Spleen (tissue), 11 donors: ENCODE data around the gene EVL. TPM values are rescaled to one million over a fixed set of nuclear protein-coding genes. Genes with fewer than 3 reads are reported as not detected.

Experiments
- DNase-seq: peaks from one replicate; pipeline ENCODE4 v3.0.0-alpha.2; 2020
- H3K27ac ChIP-seq, 8 donors: fragments of 200-600 bp; sonication (generic) in 7 of 8; 1 replicate in 4 of 8; 2 replicates in 4 of 8; pipeline versions ENCODE4 v1.5.0 to v1.8.0; 2016 to 2021; ENCODE audit warnings: inconsistent platforms in 4 of 8, mild to moderate bottlenecking in 4 of 8, moderate library complexity in 1 of 8
- H3K27me3 ChIP-seq, 7 donors: fragments of 200-600 bp; sonication (generic) in 6 of 7; replicated peaks in 1 of 7; 1 replicate in 4 of 7; 2 replicates in 3 of 7; pipeline versions ENCODE4 v1.5.0 to v1.8.0; 2016 to 2021; ENCODE audit warnings: inconsistent platforms in 3 of 7, mild to moderate bottlenecking in 1 of 7
- H3K36me3 ChIP-seq, 6 donors: fragments of 200-600 bp; sonication (generic) in 5 of 6; 1 replicate in 4 of 6; 2 replicates in 2 of 6; pipeline versions ENCODE4 v1.5.0 to v1.8.0; 2016 to 2021; ENCODE audit warnings: inconsistent platforms in 2 of 6
- H3K4me1 ChIP-seq, 6 donors: fragments of 200-600 bp; sonication (generic) in 5 of 6; 1 replicate in 3 of 6; 2 replicates in 3 of 6; pipeline versions ENCODE4 v1.5.0 to v1.8.0; 2016 to 2021; ENCODE audit warnings: inconsistent platforms in 3 of 6
- H3K4me3 ChIP-seq, 8 donors: fragments of 200-600 bp; sonication (generic) in 7 of 8; 1 replicate in 4 of 8; 2 replicates in 4 of 8; pipeline versions ENCODE4 v1.5.0 to v1.8.0; 2016 to 2021; ENCODE audit warnings: inconsistent platforms in 4 of 8, mild to moderate bottlenecking in 4 of 8, moderate library complexity in 2 of 8
- H3K9me3 ChIP-seq, 8 donors: fragments of 200-600 bp; sonication (generic) in 7 of 8; 1 replicate in 4 of 8; 2 replicates in 4 of 8; pipeline versions ENCODE4 v1.5.0 to v1.8.0; 2016 to 2021; ENCODE audit warnings: inconsistent platforms in 4 of 8
- POLR2A ChIP-seq, 3 donors: fragments of 450-650 bp; IDR thresholded peaks; one replicate each; pipeline ENCODE4 v1.5.1; 2017; ENCODE audit warnings: antibody characterized with exemption in 3 of 3, mild to moderate bottlenecking in 1 of 3
- POLR2AphosphoS5 ChIP-seq, 3 donors: sonication (generic); formaldehyde crosslinking; IDR thresholded peaks; one replicate each; pipeline ENCODE4 v1.5.1; 2017; ENCODE audit warnings: antibody characterized with exemption in 3 of 3
- WGBS, 5 donors: extraction: QIAGEN DNeasy Blood & Tissue Kit in 3 of 5; methylation state at CpG; one replicate each; pipeline versions ENCODE4 v1.1.5 to v1.1.7; 2013 to 2018; 5-methylcytosine and 5-hydroxymethylcytosine counted together
- intact Hi-C: fragments of 100-400 bp; cut with DNase I; formaldehyde crosslinking; loops from one replicate; pipeline ENCODE4 v1.15.0; 2023; ENCODE audit warnings: low total_unique reads
- polyA plus RNA-seq, 3 donors: library from polyadenylated mRNA; stranded (reverse); fragments of 200-250 nt; gene quantifications; one replicate each; pipeline ENCODE4 v1.2.1, GENCODE V29; 2013
- total RNA-seq, 7 donors: library from RNA; depleted of rRNA in 3 of 7; stranded (reverse); fragments of >200 nt in 3 of 7; fragmentation: NEBNext Ultra II Directional in 4 of 7; extraction: Animal tissue kit (Norgen Biotek cat#: 25700) in 4 of 7; gene quantifications; one replicate each; pipeline versions ENCODE4 v1.1.0 to v1.2.1, GENCODE V29; 2016 to 2021
- TF ChIP-seq, protein P1 (sequence below), 11 experiments: fragments of 200-600 bp in 7 of 11; fragments of 450-650 bp in 4 of 11; sonication (generic) in 4 of 11; IDR thresholded peaks in 8 of 11; conservative IDR thresholded peaks in 3 of 11; 1 replicate in 7 of 11; 2 replicates in 4 of 11; pipeline versions ENCODE4 v1.4.0 to v1.8.0; 2016 to 2021; ENCODE audit warnings: antibody characterized with exemption in 11 of 11, inconsistent platforms in 4 of 11, mild to moderate bottlenecking in 1 of 11
- donor health status: healthy with polysubstance abuse.
- donor health status: DM: no; HTN: no; CAD: no; lungs with moderate emphysema.
- donor health status: DM: no; HTN: no; CAD: no.
- donor health status: Bipolar disorder and iron deficiency.
- donor health status: healthy.
- donor health status: DM: no; HTN: no; CAD: no.
- donor health status: DM: yes; HTN: yes; CAD: no.

EVL gene
- total and polyA plus RNA-seq, 10 donors, result 169 to 336 (median 271) TPM

DNA sequence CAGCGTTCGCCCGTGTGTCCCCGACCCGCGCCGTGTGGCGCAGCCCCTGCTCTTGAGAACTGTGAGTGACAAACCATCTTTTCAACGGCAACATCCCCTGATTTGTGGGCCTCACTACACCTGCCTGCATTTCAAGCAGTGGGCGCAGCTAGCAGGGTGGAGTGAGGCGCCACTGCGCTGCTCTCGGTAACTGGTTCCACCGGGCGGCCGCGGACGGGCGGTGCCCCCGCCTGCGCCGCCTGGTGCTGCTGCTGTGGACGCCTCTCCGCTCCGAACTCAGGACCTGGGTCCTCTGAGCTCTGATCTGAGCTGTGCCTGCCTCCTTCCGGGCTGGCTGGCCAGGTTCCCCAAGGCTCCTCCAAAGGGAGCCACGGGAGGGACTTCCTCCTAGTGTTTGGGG is 100.2 kb downstream of the EVL start:
- intact Hi-C loops, result no loop called here
- no peak for DNase-seq
- Histone ChIP-seq H3K4me1 (peaks cover 0 to 24% (median 12%) of the 10 kb centered on the region in 6 donors), H3K27me3 (peaks cover 0 to 17% (median under 1%) of the 10 kb centered on the region in 7 donors), H3K36me3 (no peaks in the 10 kb centered on the region), H3K4me3 (no peak overlapping the region), H3K9me3 (no peaks in the 10 kb centered on the region), H3K27ac (peak overlapping the region in 2 of 8 donors; percentile 19 to 30)
- no peak for TF ChIP-seq POLR2A (IDR thresholded peaks at IDR 0.05)
- TF ChIP-seq, protein P1, sequence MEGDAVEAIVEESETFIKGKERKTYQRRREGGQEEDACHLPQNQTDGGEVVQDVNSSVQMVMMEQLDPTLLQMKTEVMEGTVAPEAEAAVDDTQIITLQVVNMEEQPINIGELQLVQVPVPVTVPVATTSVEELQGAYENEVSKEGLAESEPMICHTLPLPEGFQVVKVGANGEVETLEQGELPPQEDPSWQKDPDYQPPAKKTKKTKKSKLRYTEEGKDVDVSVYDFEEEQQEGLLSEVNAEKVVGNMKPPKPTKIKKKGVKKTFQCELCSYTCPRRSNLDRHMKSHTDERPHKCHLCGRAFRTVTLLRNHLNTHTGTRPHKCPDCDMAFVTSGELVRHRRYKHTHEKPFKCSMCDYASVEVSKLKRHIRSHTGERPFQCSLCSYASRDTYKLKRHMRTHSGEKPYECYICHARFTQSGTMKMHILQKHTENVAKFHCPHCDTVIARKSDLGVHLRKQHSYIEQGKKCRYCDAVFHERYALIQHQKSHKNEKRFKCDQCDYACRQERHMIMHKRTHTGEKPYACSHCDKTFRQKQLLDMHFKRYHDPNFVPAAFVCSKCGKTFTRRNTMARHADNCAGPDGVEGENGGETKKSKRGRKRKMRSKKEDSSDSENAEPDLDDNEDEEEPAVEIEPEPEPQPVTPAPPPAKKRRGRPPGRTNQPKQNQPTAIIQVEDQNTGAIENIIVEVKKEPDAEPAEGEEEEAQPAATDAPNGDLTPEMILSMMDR (IDR thresholded peaks at IDR 0.05 in 8 of 11, conservative IDR thresholded peaks at IDR 0.05 in 3 of 11), result no peak
- TF ChIP-seq POLR2AphosphoS5 (IDR thresholded peaks at IDR 0.05), result no peak
- 62 to 78% (median 70%) methylated on average over 12 to 27 of the region's 27 CpGs for WGBS, 5 donors

DNA sequence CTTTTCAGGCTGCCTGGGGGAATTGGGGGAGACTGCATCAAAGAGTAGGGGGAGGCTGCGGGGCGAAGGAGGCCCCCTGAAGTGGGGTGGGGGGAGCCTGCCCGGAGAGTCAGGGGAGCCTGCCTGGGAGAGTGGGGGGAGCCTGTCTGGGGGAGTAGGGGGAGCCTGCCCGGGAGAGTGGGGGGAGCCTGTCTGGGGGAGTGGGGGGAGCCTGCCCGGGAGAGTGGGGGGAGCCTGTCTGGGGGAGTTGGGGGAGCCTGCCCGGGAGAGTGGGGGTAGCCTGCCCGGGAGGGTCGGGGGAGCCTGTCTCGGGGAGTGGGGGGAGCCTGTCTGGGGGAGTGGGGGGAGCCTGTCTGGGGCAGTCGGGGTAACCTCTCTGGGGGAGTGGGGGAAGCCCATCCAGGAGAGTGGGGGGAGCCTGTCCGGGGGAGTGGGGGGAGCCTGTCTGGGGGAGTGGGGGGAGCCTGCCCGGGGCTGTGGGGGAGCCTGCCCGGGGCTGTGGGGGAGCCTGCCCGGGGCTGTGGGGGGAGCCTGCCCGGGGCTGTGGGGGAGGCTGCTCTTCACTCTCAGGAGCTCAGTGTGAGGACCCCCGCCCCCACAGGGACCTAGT is 100.7 kb downstream of the EVL start:
- Histone ChIP-seq H3K4me1 (peaks cover 0 to 21% (median 12%) of the 10 kb centered on the region in 6 donors), H3K36me3 (no peaks in the 10 kb centered on the region), H3K9me3 (no peaks in the 10 kb centered on the region), H3K27ac (peak overlapping the region in 2 of 8 donors; percentile 40 to 54), H3K4me3 (peak overlapping the region in 4 of 8 donors; percentile 25 to 63 (median 36)), H3K27me3 (peaks cover 0 to 12% (median 0%) of the 10 kb centered on the region in 7 donors)
- no peak for DNase-seq
- 31 to 42% (median 37%) methylated on average over 3 to 16 of the region's 16 CpGs for WGBS, 5 donors
- intact Hi-C loops, result no loop called here
- TF ChIP-seq, protein P1 (IDR thresholded peaks at IDR 0.05 in 8 of 11, conservative IDR thresholded peaks at IDR 0.05 in 3 of 11), result no peak
- TF ChIP-seq POLR2AphosphoS5 (IDR thresholded peaks at IDR 0.05) (no peak), POLR2A (IDR thresholded peaks at IDR 0.05) (no peak)

DNA sequence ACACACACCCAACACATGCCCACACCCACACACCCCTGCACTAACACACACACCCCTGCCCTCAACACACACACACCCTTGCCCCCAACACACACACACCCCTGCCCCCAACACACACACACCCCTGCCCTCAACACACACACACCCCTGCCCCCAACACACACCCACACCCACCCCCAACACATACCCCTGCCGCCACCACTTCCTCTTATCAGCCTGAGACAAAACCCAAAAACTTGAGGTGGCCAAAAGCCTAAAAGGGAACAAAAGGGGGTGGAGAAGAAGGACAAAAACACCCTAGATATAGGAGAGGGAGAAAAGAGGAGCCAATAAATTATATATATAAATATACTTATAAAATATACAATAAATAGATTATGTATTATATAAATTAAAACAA is 103.3 kb downstream of the EVL start:
- no peak overlapping the region for H3K4me3 ChIP-seq
- H3K9me3 ChIP-seq, result no peaks in the 10 kb centered on the region
- peaks cover 0 to 11% (median 0%) of the 10 kb centered on the region in 7 donors for H3K27me3 ChIP-seq
- no peaks in the 10 kb centered on the region for H3K36me3 ChIP-seq
- DNase-seq, result no peak
- 14 to 44% (median 40%) methylated on average over 1 of the region's 1 CpG for WGBS, 5 donors
- H3K27ac ChIP-seq, result no peak overlapping the region
- TF ChIP-seq POLR2A (IDR thresholded peaks at IDR 0.05) (no peak), POLR2AphosphoS5 (IDR thresholded peaks at IDR 0.05) (no peak)
- TF ChIP-seq, protein P1 (IDR thresholded peaks at IDR 0.05 in 8 of 11, conservative IDR thresholded peaks at IDR 0.05 in 3 of 11), result no peak
- H3K4me1 ChIP-seq, result peaks cover 0 to 21% (median 12%) of the 10 kb centered on the region in 6 donors
- intact Hi-C loops, result no loop called here

DNA sequence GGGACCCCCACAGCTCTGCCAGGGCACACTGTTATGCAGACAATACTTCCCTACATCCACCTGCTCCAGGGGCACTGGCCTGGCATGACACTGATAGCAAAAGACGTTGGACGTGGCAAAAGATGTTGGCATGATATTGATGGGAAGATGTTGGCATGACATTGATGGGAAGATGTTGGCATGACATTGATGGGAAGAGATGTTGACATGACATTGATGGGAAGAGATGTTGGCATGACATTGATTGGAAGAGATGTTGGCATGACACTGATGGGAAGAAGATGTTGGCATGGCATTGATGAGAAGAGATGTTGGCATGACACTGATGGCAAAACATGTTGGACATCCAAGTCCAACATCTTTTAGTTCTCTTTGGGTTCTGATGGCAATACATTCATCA is 105.7 kb downstream of the EVL start:
- Histone ChIP-seq H3K4me3 (no peak overlapping the region), H3K27ac (no peak overlapping the region), H3K27me3 (peaks cover 0 to 13% (median 0%) of the 10 kb centered on the region in 7 donors), H3K4me1 (peaks cover 0 to 15% (median 10%) of the 10 kb centered on the region in 6 donors), H3K36me3 (no peaks in the 10 kb centered on the region), H3K9me3 (no peaks in the 10 kb centered on the region)
- 95 to 98% (median 97%) methylated on average over 2 of the region's 2 CpGs for WGBS, 5 donors
- no peak for DNase-seq
- TF ChIP-seq, protein P1 (IDR thresholded peaks at IDR 0.05 in 8 of 11, conservative IDR thresholded peaks at IDR 0.05 in 3 of 11), result no peak
- TF ChIP-seq POLR2AphosphoS5 (IDR thresholded peaks at IDR 0.05), result no peak
- no peak for TF ChIP-seq POLR2A (IDR thresholded peaks at IDR 0.05)
- intact Hi-C loops, result no loop called here
